Activated T-cell treated with anti-CD3 and anti-CD28 coated beads, Interleukin-2, amount 50 U/mL, for 4 hours (primary cell): ENCODE results near the gene NT5M. TPM values are rescaled to one million over a fixed set of nuclear protein-coding genes. Genes with fewer than 3 reads are reported as not detected.
"Not testable (repeated sequence)": the region's sequence is repeated elsewhere in the genome, so short reads cannot be mapped to it uniquely, and the experiment has no call there.

Experiments
- ATAC-seq, 2 donors: fragments of 200-7000 bp; cut with Tn5 transposase; one replicate each; pipeline ENCODE4 v1.10.0; 2021
- DNase-seq: peaks from one replicate; pipeline ENCODE4 v3.0.0-alpha.2; 2020
- H3K27me3 Mint-ChIP-seq: one replicate; pipeline ENCODE4 v1.8.0; 2021; ENCODE audit warnings: low read depth, mixed read lengths
- H3K36me3 Mint-ChIP-seq: one replicate; pipeline ENCODE4 v1.8.0; 2022; ENCODE audit warnings: mixed read lengths; ENCODE audit not compliant: insufficient read depth
- H3K4me1 Mint-ChIP-seq: one replicate; pipeline ENCODE4 v1.8.0; 2021; ENCODE audit warnings: low read depth, mixed read lengths
- H3K4me3 Mint-ChIP-seq: one replicate; pipeline ENCODE4 v1.8.0; 2021; ENCODE audit warnings: mild to moderate bottlenecking, moderate library complexity, mixed read lengths
- H3K9me3 Mint-ChIP-seq: one replicate; pipeline ENCODE4 v1.8.0; 2021; ENCODE audit warnings: mixed read lengths
- total RNA-seq, 3 donors: library from RNA; stranded (reverse); gene quantifications; one replicate each; pipeline ENCODE4 v1.2.1, GENCODE V29; 2021

Gene NT5M
- total RNA-seq = 1 to 10 TPM; 2.6 to 3.3 (median 3.2) TPM

DNA sequence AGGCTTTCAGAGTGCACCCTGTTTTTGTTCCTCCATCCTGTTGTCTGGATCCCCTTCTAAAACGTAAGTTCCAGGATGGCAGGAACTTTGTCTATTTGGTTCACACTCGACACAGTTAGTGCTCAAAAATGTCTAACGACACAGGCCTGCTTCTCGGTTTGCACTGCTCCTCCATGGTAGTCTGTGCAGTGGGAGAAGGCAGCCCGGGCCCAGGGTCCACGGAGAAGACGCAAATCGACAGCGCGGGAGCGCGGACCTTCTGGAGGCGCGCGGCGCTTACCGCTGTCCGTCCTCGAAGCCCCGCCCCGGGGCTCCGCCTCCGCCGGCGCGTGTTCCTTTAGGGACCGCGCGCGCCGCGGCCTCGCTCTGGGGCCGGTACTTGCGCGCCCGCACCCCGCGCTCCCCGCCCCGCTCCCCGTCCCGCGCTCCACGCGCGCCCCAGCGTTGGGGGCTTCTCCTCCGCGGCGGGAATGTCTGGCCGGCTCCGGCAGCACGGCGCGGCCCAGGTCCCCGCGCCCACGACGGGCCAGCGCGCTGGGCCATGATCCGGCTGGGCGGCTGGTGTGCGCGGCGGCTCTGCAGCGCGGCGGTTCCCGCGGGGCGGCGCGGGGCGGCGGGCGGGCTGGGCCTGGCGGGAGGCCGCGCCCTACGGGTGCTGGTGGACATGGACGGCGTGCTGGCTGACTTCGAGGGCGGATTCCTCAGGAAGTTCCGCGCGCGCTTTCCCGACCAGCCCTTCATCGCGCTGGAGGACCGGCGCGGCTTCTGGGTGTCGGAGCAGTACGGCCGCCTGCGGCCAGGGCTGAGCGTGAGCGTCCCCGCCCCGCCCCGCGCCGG lies at the start of gene NT5M:
NT5M (plus strand) TSS at position 364 of the 837 bp plus-strand sequence; CDS start at position 542, 178 bp downstream.
- Mint-ChIP-seq H3K36me3 (no peaks in the 10 kb centered on the region), H3K4me1 (peaks cover 26% of the 10 kb centered on the region), H3K4me3 (peak within 1 kb of the TSS; percentile 86), H3K9me3 (no peaks in the 10 kb centered on the region), H3K27me3 (peaks cover 5% of the 10 kb centered on the region)
- DNase-seq = peak; percentile 57
- ATAC-seq = peak; percentile 69 to 74

DNA sequence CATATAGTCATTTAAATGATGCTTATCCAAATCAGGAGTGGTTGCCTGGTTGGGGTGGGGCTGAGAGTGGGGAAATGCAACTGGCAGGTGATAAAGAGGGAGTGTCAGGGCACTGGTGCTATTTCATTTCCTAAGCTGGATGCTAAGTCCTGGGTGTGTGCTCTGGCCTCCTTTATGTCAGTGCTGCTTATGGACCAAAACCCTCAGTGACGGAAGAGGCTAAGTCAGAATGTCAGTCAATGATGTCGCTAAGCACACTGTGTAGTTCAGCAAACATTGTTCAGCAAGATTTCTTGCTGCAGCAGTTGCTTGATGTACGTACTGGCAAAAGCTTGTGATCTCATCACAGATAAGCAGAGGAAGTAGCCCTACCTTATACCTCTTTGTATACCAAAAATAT lies 49.8 kb upstream of the NT5M start:
- H3K36me3 Mint-ChIP-seq = peaks cover 33% of the 10 kb centered on the region
- no peak overlapping the region for H3K4me3 Mint-ChIP-seq
- H3K9me3 Mint-ChIP-seq = no peaks in the 10 kb centered on the region
- ATAC-seq (no peak), DNase-seq (no peak)
- peaks cover 4% of the 10 kb centered on the region for H3K4me1 Mint-ChIP-seq
- no peaks in the 10 kb centered on the region for H3K27me3 Mint-ChIP-seq

DNA sequence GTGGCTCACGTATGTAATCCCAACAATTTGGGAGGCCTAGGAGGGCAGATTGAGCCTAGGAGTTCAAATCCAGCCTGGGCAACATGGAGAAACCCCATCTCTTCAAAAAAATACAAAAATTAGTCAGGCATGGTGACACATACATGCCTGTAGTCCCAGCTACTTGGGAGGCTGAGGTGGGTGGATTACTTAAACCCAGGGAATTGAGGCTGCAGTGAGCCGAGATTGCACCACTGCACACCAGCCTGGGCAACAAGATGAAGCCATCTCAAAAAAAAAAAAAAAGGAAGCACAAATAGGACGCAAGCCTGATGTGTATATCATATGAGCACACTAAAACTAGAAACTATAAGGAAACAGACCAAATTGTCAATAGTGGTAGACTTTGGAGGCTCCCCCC lies 49.1 kb upstream of the NT5M start:
- Mint-ChIP-seq H3K4me1 (peaks cover 4% of the 10 kb centered on the region), H3K27me3 (no peaks in the 10 kb centered on the region), H3K9me3 (no peaks in the 10 kb centered on the region), H3K4me3 (no peak overlapping the region), H3K36me3 (peaks cover 34% of the 10 kb centered on the region)
- ATAC-seq = no peak
- no peak for DNase-seq

- not testable (repeated sequence) for H3K27me3 Mint-ChIP-seq, H3K9me3 Mint-ChIP-seq, ATAC-seq, H3K4me3 Mint-ChIP-seq, H3K4me1 Mint-ChIP-seq, DNase-seq
- H3K36me3 Mint-ChIP-seq = peaks cover 45% of the 10 kb centered on the region
Measured at GRCh38 chr17:17255689-17256088, 47.5 kb upstream of the NT5M start.

DNA sequence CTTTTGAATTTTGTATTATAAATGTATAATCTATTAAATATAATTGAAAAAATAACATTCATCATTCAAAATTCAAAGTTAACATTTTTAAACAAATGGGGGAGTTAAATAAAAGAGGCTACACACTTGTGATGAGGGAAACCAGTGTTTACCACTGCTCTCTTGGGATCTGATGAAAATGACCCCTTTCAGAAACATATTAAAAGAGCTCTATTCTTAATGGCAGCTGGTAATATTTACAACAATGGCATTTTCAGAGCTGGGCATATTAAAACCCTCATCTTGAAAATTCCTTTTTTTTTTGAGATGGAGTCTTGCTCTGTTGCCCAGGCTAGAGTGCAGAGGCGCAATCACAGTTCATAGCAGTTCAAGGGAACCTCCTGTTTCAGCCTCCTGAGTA lies 46.9 kb upstream of the NT5M start:
- no peak overlapping the region for H3K4me3 Mint-ChIP-seq
- no peak for DNase-seq
- no peaks in the 10 kb centered on the region for H3K27me3 Mint-ChIP-seq
- peaks cover 46% of the 10 kb centered on the region for H3K36me3 Mint-ChIP-seq
- H3K4me1 Mint-ChIP-seq = peaks cover 4% of the 10 kb centered on the region
- ATAC-seq = no peak
- no peaks in the 10 kb centered on the region for H3K9me3 Mint-ChIP-seq

GRCh38 chr17:17258011-17258410 lies 45.2 kb upstream of the NT5M start:
- H3K4me1 Mint-ChIP-seq = peaks cover 4% of the 10 kb centered on the region
- H3K9me3 Mint-ChIP-seq = no peaks in the 10 kb centered on the region
- peaks cover 41% of the 10 kb centered on the region for H3K36me3 Mint-ChIP-seq
- no peak for DNase-seq
- no peak overlapping the region for H3K4me3 Mint-ChIP-seq
- no peaks in the 10 kb centered on the region for H3K27me3 Mint-ChIP-seq
- ATAC-seq = no peak

GRCh38 chr17:17258998-17259397 lies 44.2 kb upstream of the NT5M start:
- Mint-ChIP-seq H3K27me3 (no peaks in the 10 kb centered on the region), H3K9me3 (no peaks in the 10 kb centered on the region), H3K4me1 (no peaks in the 10 kb centered on the region), H3K36me3 (peaks cover 40% of the 10 kb centered on the region), H3K4me3 (no peak overlapping the region)
- ATAC-seq (no peak), DNase-seq (no peak)

DNA sequence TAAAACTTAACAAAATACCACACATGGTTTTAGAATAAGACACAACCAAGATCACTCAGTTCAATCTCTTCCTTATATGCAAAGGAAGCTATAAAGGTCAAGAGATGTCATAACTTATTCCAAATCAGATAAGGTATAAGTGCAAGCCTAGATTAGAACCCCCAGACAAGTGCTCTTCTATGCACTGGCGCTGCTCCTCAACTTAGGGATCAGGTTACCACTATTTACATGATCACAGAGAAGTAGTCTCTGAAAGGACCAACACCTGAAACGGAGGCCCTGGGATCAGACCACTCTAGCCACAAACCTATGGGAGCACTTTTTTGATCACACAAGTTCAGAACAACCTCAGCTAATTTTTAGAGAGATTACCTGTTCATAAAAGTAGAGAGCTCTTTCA lies 38.7 kb upstream of the NT5M start:
- H3K4me1 Mint-ChIP-seq = no peaks in the 10 kb centered on the region
- no peaks in the 10 kb centered on the region for H3K27me3 Mint-ChIP-seq
- ATAC-seq (no peak), DNase-seq (no peak)
- no peak overlapping the region for H3K4me3 Mint-ChIP-seq
- H3K36me3 Mint-ChIP-seq = peaks cover 28% of the 10 kb centered on the region
- no peaks in the 10 kb centered on the region for H3K9me3 Mint-ChIP-seq

DNA sequence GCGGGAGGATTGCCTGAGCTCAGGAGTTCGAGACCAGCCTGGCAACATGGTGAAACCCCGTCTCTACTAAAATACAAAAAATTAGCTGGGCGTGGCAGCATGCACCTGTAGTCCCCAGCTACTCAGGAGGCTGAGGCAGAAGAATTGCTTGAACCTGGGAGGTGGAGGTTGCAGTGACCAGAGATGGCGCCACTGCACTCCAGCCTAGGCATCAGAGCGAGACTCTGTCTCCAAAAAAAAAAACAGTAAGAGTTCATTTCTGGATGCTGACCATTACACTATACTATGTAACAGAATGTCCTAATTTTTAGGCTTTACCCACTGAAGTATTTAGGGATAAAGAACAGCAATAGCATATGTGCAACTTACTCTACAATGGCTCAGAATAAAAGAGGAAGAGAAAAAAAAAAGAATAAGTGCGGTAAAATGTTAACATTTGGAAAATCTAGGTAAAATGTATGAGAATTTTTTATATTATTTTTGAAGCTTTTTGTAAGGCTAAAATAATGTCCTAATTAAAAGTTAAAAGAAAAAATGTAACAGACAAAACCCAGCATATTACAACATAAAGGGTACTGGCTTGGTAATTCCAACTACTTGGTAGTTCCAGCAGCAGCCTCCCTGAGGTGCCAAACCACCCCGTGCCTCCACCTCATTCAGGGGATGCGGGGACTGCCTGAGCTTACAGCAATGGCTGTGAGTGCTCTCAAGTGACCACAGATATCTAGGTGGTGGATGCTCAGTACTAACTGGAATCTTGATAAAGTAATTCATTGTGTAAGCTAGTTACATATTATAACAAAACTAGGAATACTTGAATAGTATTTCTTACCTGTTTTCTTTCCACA lies 33.0 kb upstream of the NT5M start:
- H3K36me3 Mint-ChIP-seq = peaks cover 17% of the 10 kb centered on the region

DNA sequence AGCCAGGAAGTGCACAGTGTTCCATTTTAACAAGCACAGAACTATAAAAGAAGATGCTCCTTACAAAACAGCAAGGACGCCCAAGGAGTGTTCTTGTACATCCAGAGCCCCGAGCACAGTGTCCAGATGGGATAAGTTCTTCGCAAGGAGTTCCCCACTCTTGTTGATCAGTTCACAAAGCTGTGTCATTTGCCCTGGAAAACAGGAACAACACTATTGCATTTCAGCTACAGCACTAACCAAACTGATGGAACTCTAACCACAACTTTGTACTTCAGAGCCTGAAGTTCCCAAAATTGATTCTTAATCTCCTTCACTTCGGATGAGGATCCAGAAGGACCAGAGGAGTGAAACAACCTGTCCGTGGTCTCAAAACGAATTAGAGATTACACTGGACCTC lies 27.2 kb upstream of the NT5M start:
- no peaks in the 10 kb centered on the region for H3K9me3 Mint-ChIP-seq
- H3K36me3 Mint-ChIP-seq = peaks cover 18% of the 10 kb centered on the region
- peaks cover 30% of the 10 kb centered on the region for H3K4me1 Mint-ChIP-seq
- DNase-seq (no peak), ATAC-seq (no peak)
- H3K4me3 Mint-ChIP-seq = no peak overlapping the region
- H3K27me3 Mint-ChIP-seq = no peaks in the 10 kb centered on the region

More for the DNA sequence above, 33.0 kb upstream of the NT5M start:
- Mint-ChIP-seq H3K9me3 (no peaks in the 10 kb centered on the region), H3K4me3 (no peak overlapping the region), H3K4me1 (peaks cover 5% of the 10 kb centered on the region), H3K27me3 (no peaks in the 10 kb centered on the region)
- no peak for DNase-seq
- ATAC-seq = peak in 1 of 2 donors; percentile 27

DNA sequence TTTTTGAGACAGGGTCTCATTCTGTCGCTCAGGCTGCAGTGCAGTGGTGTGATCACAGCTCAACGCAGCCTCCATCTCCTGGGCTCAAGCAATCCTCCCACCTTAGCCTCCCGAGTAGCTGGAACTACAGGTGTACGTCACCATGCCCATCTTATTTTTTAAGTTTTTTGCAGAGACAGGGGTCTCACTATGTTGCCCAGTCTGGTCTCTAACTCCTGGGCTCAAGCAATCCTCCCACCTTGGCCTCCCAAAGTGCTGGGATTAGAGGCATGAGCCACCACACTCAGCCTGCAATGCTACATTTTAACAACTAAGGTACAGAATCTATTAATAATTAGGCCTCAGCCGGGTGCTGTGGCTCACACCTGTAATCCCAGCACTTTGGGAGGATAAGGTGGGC lies 25.7 kb upstream of the NT5M start:
- not testable (repeated sequence) for ATAC-seq, H3K9me3 Mint-ChIP-seq, H3K27me3 Mint-ChIP-seq, H3K4me3 Mint-ChIP-seq, DNase-seq
- Mint-ChIP-seq H3K4me1 (peaks cover 37% of the 10 kb centered on the region), H3K36me3 (peaks cover 18% of the 10 kb centered on the region)

- no peak for DNase-seq
- Mint-ChIP-seq H3K4me3 (peak overlapping the region; percentile 95), H3K4me1 (peaks cover 35% of the 10 kb centered on the region), H3K9me3 (no peaks in the 10 kb centered on the region), H3K27me3 (no peaks in the 10 kb centered on the region), H3K36me3 (peaks cover 16% of the 10 kb centered on the region)
- no peak for ATAC-seq
Measured at GRCh38 chr17:17279316-17279715, 23.9 kb upstream of the NT5M start.

- DNase-seq = peak; percentile 96
- H3K4me1 Mint-ChIP-seq = peaks cover 32% of the 10 kb centered on the region
Measured at GRCh38 chr17:17280613-17281549, 22.3 kb upstream of the NT5M start, which contains the start of gene COPS3. COPS3 (minus strand) TSS chr17:17281246; CDS start chr17:17281186, 60 bp downstream.

GRCh38 chr17:17285951-17286350 lies 17.2 kb upstream of the NT5M start:
- Mint-ChIP-seq H3K9me3 (no peaks in the 10 kb centered on the region), H3K27me3 (no peaks in the 10 kb centered on the region), H3K4me1 (peaks cover 7% of the 10 kb centered on the region), H3K4me3 (no peak overlapping the region), H3K36me3 (no peaks in the 10 kb centered on the region)
- no peak for ATAC-seq
- no peak for DNase-seq

More at GRCh38 chr17:17280613-17281549, 22.3 kb upstream of the NT5M start, which contains the start of gene COPS3:
- peak within 1 kb of the TSS; percentile 95 for H3K4me3 Mint-ChIP-seq
- peaks cover 13% of the 10 kb centered on the region for H3K36me3 Mint-ChIP-seq
- H3K9me3 Mint-ChIP-seq = no peaks in the 10 kb centered on the region
- peak; percentile 93 to 95 for ATAC-seq
- no peaks in the 10 kb centered on the region for H3K27me3 Mint-ChIP-seq
